CD4-positive, CD25-positive, alpha-beta regulatory T cell (primary cell): ENCODE data around the gene KRT86. TPM values are rescaled to one million over a fixed set of nuclear protein-coding genes. Genes with fewer than 3 reads are reported as not detected.

Experiments used
- ATAC-seq, 2 donors: fragments of 150-1000 bp; cut with Tn5 transposase; one replicate each; pipeline ENCODE4 v1.10.0; 2021; ENCODE audit warnings: low read depth in 2 of 2, moderate number of reproducible peaks in 2 of 2, moderate library complexity in 1 of 2
- DNase-seq, 3 donors: peaks; one replicate each; pipeline versions ENCODE4 v3.0.0 to v3.0.0-alpha.2; 2012 to 2022; ENCODE audit warnings: mixed read lengths in 1 of 3
- H3K27ac ChIP-seq: one replicate; pipeline ENCODE4 v1.7.0; 2013; ENCODE audit warnings: mild to moderate bottlenecking, low read length; ENCODE audit not compliant: insufficient read depth, poor library complexity, severe bottlenecking
- H3K27me3 ChIP-seq: one replicate; pipeline ENCODE4 v1.7.0; 2013; ENCODE audit warnings: low read length; ENCODE audit not compliant: control insufficient read depth, insufficient read depth
- H3K36me3 ChIP-seq: one replicate; pipeline ENCODE4 v1.7.0; 2013; ENCODE audit warnings: mild to moderate bottlenecking, low read length, moderate library complexity; ENCODE audit not compliant: control insufficient read depth, insufficient read depth
- H3K4me1 ChIP-seq: 2 replicates; pipeline ENCODE4 v1.7.0; 2013; ENCODE audit warnings: mild to moderate bottlenecking, low read length; ENCODE audit not compliant: insufficient read depth, control insufficient read depth, poor library complexity, severe bottlenecking
- H3K4me3 ChIP-seq: one replicate; pipeline ENCODE4 v1.7.0; 2013; ENCODE audit warnings: low read depth, mild to moderate bottlenecking, low read length, moderate library complexity
- H3K9me3 ChIP-seq, 2 experiments: 1 replicate in 1 of 2; 2 replicates in 1 of 2; pipeline ENCODE4 v1.7.0; 2013; ENCODE audit warnings: low read length in 2 of 2, mild to moderate bottlenecking in 1 of 2, moderate library complexity in 1 of 2; ENCODE audit not compliant: control insufficient read depth in 2 of 2
- H3K27ac Mint-ChIP-seq, 3 donors: one replicate each; pipeline ENCODE4 v1.8.0; 2020 to 2022; ENCODE audit warnings: mild to moderate bottlenecking in 3 of 3, mixed read lengths in 3 of 3, moderate library complexity in 2 of 3
- H3K27me3 Mint-ChIP-seq: one replicate; pipeline ENCODE4 v1.8.0; 2022; ENCODE audit warnings: mild to moderate bottlenecking, mixed read lengths
- H3K36me3 Mint-ChIP-seq: one replicate; pipeline ENCODE4 v1.8.0; 2020; ENCODE audit warnings: mixed read lengths
- H3K4me1 Mint-ChIP-seq, 4 donors: one replicate each; pipeline ENCODE4 v1.8.0; 2020 to 2022; ENCODE audit warnings: mixed read lengths in 4 of 4, mild to moderate bottlenecking in 1 of 4
- H3K4me3 Mint-ChIP-seq, 4 donors: one replicate each; pipeline ENCODE4 v1.8.0; 2020 to 2022; ENCODE audit warnings: mild to moderate bottlenecking in 4 of 4, mixed read lengths in 4 of 4, moderate library complexity in 3 of 4
- H3K9me3 Mint-ChIP-seq, 7 donors: one replicate each; pipeline ENCODE4 v1.8.0; 2020 to 2022; ENCODE audit warnings: mixed read lengths in 7 of 7, mild to moderate bottlenecking in 3 of 7, moderate library complexity in 2 of 7
- polyA plus RNA-seq, 4 donors: library from polyadenylated mRNA; unstranded; fragments of 300-500 nt; fragmentation: Illumina TruSeq; gene quantifications; one replicate each; pipeline ENCODE4 v1.2.3, GENCODE V29; 2021
- total RNA-seq: library from RNA; stranded (reverse); gene quantifications from one replicate; pipeline ENCODE4 v1.2.3, GENCODE V29; 2022

Gene KRT86
- total RNA-seq (not detected), polyA plus RNA-seq (under 1 TPM in 1 of 4 donors, not detected in 3; 0.10 TPM)

DNA sequence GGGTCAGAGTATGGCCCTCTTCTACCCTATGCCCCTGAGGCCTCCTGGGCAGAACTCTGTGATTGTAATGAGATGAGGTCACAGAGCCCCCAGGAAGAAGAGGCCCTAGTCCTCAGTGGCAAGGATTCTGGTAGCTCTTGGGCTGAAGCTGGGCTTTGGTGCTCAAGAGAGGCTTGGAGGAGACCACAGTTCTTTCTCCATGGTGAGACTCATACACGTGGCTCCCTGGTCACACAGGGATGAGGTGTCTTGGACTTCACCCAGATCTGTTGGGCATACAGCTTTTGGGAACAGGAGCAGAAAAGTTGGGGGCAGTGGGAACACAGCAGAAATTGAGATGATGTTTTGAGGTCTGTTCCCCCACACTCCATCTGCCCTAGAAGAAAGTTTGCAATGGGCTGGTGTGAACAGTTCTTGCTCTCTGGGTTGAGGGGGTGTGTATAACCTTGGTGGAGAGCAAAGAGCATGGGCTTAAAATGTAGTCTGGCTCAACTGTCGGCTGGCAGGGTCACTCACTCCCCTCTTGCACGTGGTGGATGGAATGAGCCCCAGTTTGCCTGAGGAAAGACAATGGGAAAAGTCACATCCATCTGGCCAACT lies at the start of gene KRT86:
TSS of gene KRT86 (plus strand) at position 125 of the 600 bp plus-strand sequence. CDS start 27,272 bp downstream, outside the sequence.
- Mint-ChIP-seq H3K36me3 (no peaks in the 10 kb centered on the region), H3K4me3 (no peak within 1 kb of the TSS), H3K27ac (peak within 1 kb of the TSS in 1 of 3 donors; percentile 10), H3K9me3 (no peaks in the 10 kb centered on the region), H3K27me3 (peaks cover 16% of the 10 kb centered on the region), H3K4me1 (peaks cover 0 to 5% (median 2%) of the 10 kb centered on the region in 4 donors)
- H3K36me3 ChIP-seq: no peaks in the 10 kb centered on the region
- ATAC-seq (no peak), DNase-seq (no peak)
- H3K27me3 ChIP-seq: no peaks in the 10 kb centered on the region
- H3K4me3 ChIP-seq: no peak within 1 kb of the TSS
- no peaks in the 10 kb centered on the region for H3K9me3 ChIP-seq
- no peak within 1 kb of the TSS for H3K27ac ChIP-seq
- H3K4me1 ChIP-seq: peaks cover 8% of the 10 kb centered on the region

DNA sequence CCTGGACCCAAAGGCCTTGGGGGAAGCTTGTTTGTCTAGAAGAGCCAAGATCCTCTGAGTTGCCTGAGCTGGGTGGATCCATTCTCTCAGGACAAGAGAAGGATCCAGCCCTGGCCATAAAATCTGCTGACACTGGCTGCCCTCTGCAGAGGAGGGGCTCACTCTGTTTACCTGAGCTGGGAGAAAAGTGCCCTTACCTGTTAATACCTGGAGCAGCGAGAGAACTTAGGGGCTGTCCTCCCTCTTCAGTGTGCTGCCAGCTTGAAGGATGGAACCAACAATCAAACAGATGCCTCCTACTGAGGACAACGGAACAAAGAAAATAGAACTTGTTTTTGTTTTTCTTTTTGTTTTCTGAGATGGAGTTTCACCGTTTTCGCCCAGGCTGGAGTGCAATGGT lies 48.7 kb upstream of the KRT86 start:
- peaks cover 0 to 3% (median 0%) of the 10 kb centered on the region in 7 donors for H3K9me3 Mint-ChIP-seq
- H3K27me3 ChIP-seq: peaks cover 19% of the 10 kb centered on the region
- no peak overlapping the region for H3K27ac ChIP-seq
- H3K9me3 ChIP-seq: no peaks in the 10 kb centered on the region
- peaks cover 62% of the 10 kb centered on the region for H3K27me3 Mint-ChIP-seq
- H3K4me3 ChIP-seq: no peak overlapping the region
- ATAC-seq (no peak), DNase-seq (no peak)
- no peaks in the 10 kb centered on the region for H3K36me3 Mint-ChIP-seq
- no peaks in the 10 kb centered on the region for H3K4me1 ChIP-seq
- no peak overlapping the region for H3K4me3 Mint-ChIP-seq
- H3K36me3 ChIP-seq: no peaks in the 10 kb centered on the region
- no peaks in the 10 kb centered on the region for H3K4me1 Mint-ChIP-seq
- no peak overlapping the region for H3K27ac Mint-ChIP-seq

DNA sequence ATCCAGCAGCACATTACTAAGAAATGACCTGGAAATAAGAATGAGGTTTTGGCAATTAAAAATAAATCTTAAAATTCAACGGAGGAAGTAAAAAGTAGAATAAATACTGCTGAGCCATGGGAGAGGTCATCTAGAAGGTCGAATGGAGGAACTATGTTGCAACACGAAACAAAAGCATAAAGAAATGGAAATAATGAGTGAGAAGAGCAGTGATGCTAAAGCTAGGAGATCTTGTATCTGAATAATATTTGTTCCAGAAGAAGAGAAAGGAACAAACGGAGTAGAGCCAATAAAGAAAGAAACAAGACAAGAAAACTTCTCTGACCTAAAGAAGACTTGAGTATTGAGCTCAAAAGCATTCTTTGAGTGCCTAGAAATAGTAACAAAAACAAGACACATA lies 48.0 kb upstream of the KRT86 start:
- ATAC-seq (no peak), DNase-seq (no peak)
- Mint-ChIP-seq H3K27me3 (peaks cover 59% of the 10 kb centered on the region), H3K4me3 (no peak overlapping the region), H3K27ac (no peak overlapping the region), H3K4me1 (no peaks in the 10 kb centered on the region), H3K36me3 (no peaks in the 10 kb centered on the region), H3K9me3 (peaks cover 0 to 3% (median 0%) of the 10 kb centered on the region in 7 donors)
- H3K4me1 ChIP-seq: no peaks in the 10 kb centered on the region
- no peaks in the 10 kb centered on the region for H3K9me3 ChIP-seq
- H3K4me3 ChIP-seq: no peak overlapping the region
- peaks cover 15% of the 10 kb centered on the region for H3K27me3 ChIP-seq
- H3K27ac ChIP-seq: no peak overlapping the region
- no peaks in the 10 kb centered on the region for H3K36me3 ChIP-seq

DNA sequence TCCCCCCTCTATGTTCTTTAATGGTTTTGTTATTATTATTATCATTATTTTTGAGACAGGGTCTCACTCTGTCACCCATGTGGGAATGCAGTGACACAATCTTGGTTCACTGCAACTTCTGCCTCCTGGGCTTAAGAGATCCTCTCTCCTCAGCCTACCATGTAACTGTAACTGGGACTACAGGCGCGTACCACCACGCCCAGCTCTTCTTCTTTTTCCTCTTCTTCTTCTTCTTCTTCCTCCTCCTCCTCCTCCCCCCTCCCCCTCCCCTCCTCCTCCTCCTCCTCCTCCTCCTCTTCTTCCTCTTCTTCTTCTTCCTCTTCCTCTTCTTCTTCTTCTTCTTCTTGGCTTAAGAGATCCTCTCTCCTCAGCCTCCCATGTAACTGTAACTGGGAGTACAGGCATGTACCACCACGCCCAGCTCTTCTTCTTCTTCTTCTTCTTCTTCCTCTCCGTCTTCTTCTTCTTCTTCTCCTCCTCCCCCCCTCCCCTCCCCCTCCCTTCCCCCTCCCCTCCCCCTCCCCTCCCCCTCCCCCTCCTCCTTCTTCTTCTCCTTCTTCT lies 46.8 kb upstream of the KRT86 start:
- Mint-ChIP-seq H3K36me3 (no peaks in the 10 kb centered on the region), H3K27ac (no peak overlapping the region), H3K27me3 (peaks cover 55% of the 10 kb centered on the region), H3K9me3 (peaks cover 0 to 2% (median 0%) of the 10 kb centered on the region in 7 donors), H3K4me3 (no peak overlapping the region), H3K4me1 (peaks cover 0 to 3% (median 0%) of the 10 kb centered on the region in 4 donors)
- DNase-seq (no peak), ATAC-seq (no peak)
- Histone ChIP-seq H3K4me3 (no peak overlapping the region), H3K27ac (no peak overlapping the region), H3K36me3 (no peaks in the 10 kb centered on the region), H3K9me3 (no peaks in the 10 kb centered on the region), H3K27me3 (peaks cover 8% of the 10 kb centered on the region), H3K4me1 (no peaks in the 10 kb centered on the region)

DNA sequence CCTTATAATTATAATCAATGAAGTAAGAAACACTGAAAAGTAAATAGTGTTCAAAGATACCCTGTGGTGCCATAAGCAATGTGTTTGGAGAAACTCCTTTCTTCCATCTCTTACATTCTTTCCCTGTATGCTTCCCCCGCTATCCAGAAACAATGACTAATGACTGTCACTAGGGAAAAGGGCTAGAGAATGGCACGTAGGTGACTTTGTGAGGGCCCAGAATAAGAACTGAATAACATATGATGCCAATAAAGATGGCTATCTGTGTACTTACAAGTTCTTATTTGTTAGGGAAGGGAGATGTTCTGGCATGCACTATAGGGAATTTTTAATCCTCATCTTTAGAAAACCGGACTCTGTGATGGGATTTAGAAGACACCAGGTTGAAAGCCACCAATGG lies 46.1 kb upstream of the KRT86 start:
- no peak for ATAC-seq

DNA sequence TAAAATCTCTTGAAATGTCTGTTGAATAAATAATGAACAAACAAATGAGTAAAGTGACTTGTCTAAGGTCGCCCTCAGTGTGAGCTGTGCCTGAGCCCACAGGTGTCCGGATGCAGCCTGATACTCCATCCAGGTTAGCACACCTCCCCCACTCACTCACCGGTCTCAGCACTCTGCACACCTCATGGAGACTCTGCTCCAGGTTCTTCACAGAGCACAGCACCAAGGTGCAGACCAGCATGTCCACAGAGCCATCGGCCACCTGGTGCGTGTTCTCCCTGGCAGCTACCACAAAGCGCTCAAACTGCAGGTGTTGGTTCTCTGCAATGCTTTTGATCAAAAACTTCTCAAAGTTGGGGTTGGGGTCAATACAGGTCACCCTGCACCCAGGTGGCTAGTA lies 45.5 kb upstream of the KRT86 start:
- H3K4me3 Mint-ChIP-seq: no peak overlapping the region
- Histone ChIP-seq H3K36me3 (no peaks in the 10 kb centered on the region), H3K27ac (no peak overlapping the region), H3K9me3 (no peaks in the 10 kb centered on the region), H3K4me1 (no peaks in the 10 kb centered on the region), H3K4me3 (no peak overlapping the region), H3K27me3 (peaks cover 4% of the 10 kb centered on the region)
- DNase-seq (no peak), ATAC-seq (no peak)
- peaks cover 52% of the 10 kb centered on the region for H3K27me3 Mint-ChIP-seq
- H3K9me3 Mint-ChIP-seq: peaks cover 0 to 2% (median 0%) of the 10 kb centered on the region in 7 donors
- H3K27ac Mint-ChIP-seq: no peak overlapping the region
- peaks cover 0 to 3% (median 0%) of the 10 kb centered on the region in 4 donors for H3K4me1 Mint-ChIP-seq
- no peaks in the 10 kb centered on the region for H3K36me3 Mint-ChIP-seq

More for the DNA sequence above, 46.1 kb upstream of the KRT86 start:
- Mint-ChIP-seq H3K4me1 (peaks cover 0 to 3% (median 0%) of the 10 kb centered on the region in 4 donors), H3K9me3 (peaks cover 0 to 2% (median 0%) of the 10 kb centered on the region in 7 donors), H3K27ac (no peak overlapping the region), H3K36me3 (no peaks in the 10 kb centered on the region), H3K4me3 (no peak overlapping the region), H3K27me3 (peaks cover 53% of the 10 kb centered on the region)
- Histone ChIP-seq H3K4me3 (no peak overlapping the region), H3K4me1 (no peaks in the 10 kb centered on the region), H3K27me3 (peaks cover 4% of the 10 kb centered on the region), H3K9me3 (no peaks in the 10 kb centered on the region), H3K36me3 (no peaks in the 10 kb centered on the region), H3K27ac (no peak overlapping the region)
- no peak for DNase-seq

DNA sequence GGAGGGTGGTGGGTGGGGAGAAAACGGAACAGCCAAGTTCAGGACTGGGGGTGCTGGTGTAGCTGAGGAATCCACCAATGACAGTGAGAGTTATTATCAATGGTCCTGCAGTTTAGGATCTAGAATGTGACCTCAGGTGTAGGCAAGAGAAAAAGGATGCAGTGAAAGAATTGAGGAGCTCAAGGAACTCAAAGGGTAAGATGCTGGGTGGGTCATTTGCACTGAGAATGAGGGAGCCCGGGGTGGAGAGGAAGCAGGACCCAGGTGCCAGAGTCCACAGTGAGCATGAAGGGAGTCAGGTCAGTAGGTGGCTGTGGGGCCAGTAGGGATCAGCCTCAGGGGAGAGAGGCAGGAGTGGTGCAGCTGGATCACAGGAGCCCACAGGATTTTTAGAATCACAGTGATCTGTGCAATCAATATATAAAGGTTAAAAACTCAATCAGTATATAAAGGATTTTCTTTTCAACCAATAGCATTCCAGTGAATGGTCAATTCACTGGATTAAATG lies 44.6 kb upstream of the KRT86 start:
- H3K9me3 ChIP-seq: no peaks in the 10 kb centered on the region
- H3K4me3 Mint-ChIP-seq: no peak overlapping the region
- no peak for ATAC-seq
- no peak for DNase-seq
- H3K4me1 Mint-ChIP-seq: peaks cover 0 to 3% (median 0%) of the 10 kb centered on the region in 4 donors
- H3K27me3 Mint-ChIP-seq: peaks cover 56% of the 10 kb centered on the region
- no peaks in the 10 kb centered on the region for H3K4me1 ChIP-seq
- H3K36me3 ChIP-seq: no peaks in the 10 kb centered on the region
- H3K27me3 ChIP-seq: peaks cover under 1% of the 10 kb centered on the region
- H3K27ac ChIP-seq: no peak overlapping the region
- peak overlapping the region in 1 of 3 donors; percentile 33 for H3K27ac Mint-ChIP-seq
- no peak overlapping the region for H3K4me3 ChIP-seq
- H3K9me3 Mint-ChIP-seq: peaks cover 0 to 2% (median 0%) of the 10 kb centered on the region in 7 donors
- no peaks in the 10 kb centered on the region for H3K36me3 Mint-ChIP-seq
